ENCODE results near the gene PRKACA. TPM values are rescaled to one million over a fixed set of nuclear protein-coding genes. Genes with fewer than 3 reads are reported as not detected.

PRKACA gene
- total RNA-seq, 1 donor from 2014 or later: 78.4 TPM

DNA sequence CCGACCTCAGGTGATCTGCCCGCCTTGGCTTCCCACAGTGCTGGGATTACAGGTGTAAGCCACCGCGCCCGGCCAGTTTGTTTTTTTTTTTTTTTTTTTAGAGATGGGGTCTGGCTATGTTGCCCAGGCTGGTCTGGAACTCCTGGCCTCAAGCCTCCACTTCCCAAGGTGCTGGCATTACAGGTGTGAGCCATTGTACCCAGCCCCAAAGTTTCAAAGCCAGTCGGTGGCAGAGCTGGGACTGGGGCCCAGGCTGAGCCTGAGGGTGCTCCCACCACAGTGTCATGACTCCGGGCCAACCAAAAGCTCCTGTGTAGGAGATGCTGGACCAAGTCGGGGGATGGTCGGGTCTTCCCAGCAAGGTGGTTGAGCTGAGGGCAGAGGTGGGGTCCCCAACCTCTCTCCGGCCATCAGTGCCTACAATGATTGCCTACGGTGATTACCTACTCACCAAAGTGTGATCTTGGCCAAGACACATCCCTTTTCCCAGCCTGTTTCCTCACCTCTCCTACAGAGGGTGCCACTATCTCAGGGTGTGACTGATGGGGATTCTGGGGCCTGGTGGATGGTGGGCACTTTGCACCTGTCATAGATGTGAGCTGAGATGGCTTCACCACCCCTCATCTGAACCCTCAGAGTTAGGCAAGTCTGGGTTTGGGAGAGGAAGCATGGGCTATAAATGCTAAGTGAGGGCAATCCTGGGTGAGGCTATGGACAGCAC, 21.1 kb downstream of the PRKACA start:
- ATAC-seq (peak; percentile 45), DNase-seq (ENCODE audit: low spot score) (no peak)

DNA sequence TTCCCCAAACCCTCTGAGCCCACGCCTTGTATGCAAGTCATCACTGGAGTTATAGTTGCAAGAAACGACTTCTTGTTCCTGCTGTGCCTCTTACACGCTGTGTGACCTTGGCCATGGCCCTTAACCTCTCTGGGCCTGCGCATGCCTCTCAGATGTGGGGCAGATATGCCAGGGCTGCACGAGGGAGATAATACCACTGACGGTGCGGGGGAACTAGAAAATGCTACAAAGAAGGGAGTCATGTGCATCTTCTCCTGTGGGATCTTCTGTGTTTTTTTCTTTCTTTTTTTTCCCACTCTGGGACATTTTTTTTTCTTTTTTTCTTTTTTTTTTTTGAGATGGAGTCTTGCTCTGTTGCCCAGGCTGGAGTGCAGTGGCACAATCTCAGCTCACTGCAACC, 22.7 kb downstream of the PRKACA start:
- DNase-seq (ENCODE audit: low spot score) (no peak), ATAC-seq (no peak)

DNA sequence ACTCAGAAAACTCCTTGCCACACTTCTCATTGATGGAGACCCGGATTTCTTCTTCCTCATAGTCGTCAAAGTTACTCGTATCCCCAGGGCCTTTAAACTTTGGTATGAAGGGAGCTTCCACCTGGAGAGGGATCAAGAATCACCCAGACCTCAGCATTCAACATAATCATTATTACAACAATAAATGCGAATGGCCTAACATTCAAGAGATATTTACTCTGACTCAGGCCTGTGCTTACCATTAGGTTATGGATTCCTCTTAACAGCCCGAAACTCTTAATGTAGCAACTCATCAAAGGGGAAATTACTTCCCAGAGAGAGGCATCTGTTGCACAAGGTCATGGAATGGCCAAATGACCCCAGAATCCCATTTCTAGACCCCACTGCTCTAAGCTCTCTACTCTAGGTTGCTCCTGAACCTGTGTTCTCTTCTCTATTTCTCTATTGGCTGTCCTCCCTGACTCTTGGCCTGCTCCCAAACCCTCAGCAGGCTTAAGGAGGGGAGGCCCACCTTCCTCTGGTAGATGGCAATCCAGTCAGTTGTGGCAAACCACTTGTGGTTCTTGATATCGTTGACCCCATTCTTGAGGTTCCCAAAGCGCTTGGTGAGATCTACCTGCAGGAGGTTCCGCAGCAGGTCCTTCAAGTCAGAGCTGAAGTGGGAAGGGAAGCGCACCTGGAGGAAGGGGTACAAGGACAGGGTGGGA, 24.3 kb downstream of the PRKACA start:
- ATAC-seq (no peak), DNase-seq (ENCODE audit: low spot score) (no peak)

DNA sequence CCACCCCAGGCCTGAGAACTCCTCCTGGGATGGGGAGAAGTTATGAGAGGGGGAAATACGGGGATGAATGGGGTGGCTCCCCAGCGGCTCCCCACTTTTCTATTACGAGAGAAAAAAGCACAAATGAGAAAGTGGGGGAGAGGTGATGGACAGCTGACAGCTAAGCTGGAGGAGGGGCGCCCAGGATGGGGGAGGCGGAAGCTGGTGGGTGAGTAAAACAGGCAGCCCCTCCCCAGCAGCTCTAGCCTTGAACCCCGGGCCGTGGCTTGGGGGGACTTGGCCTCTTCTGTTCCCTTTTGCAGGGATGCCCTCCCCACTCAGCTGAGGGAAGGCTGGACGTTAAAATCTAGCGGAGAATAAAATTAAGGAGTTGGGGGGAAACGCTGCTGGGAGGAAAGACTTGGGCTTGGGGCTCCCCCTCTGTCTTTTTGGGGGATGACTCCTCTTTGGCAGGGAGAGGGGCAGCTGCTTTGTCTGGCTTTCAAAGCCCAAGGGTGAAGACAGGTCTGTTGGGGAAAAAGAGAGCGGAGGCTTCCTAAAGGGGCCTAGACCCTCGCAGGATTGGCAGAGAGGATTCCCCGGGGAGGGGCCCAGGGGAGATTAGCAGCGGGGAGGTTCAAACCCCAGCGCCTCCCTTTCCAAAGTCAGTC, 25.6 kb downstream of the PRKACA start:
- DNase-seq (ENCODE audit: low spot score): no peak
- no peak for ATAC-seq

DNA sequence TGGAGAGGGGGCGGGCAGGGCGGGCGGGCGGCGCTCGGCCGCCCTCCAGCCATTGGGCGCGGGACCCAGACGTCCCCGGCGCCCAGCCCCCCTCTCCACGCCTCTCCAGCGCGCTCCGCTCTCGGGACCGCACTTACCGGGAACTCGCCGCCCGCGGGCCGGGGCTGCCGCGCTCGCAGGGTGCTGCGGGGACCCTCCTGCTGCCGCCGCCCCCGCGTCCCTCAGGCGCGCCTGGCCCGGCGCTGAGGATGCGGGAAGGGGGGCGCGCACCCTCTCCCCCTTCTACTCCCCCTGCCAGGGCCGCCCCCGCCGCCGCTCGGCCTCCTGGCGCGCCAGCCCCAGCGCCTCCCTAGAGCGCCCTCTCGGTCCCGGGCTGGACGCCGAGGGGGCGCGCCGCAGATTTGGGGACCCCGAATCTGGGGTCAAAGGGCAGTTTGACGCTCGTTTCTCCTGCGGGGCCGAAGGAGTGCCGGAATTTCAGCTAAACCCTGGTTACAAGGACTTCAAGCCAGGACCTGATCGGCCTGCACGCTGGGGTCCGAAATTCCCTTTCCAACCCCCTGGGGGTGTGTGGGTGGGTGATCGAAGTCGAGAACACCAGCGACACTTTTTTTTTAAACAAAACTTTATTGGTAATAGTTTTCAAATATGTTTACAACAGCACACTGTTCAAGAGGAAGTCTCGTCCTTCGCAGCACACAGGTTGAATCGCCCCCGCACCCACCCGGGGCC, 26.3 kb downstream of the PRKACA start:
- ATAC-seq (peak; percentile 87), DNase-seq (ENCODE audit: low spot score) (peak; percentile 86)

DNA sequence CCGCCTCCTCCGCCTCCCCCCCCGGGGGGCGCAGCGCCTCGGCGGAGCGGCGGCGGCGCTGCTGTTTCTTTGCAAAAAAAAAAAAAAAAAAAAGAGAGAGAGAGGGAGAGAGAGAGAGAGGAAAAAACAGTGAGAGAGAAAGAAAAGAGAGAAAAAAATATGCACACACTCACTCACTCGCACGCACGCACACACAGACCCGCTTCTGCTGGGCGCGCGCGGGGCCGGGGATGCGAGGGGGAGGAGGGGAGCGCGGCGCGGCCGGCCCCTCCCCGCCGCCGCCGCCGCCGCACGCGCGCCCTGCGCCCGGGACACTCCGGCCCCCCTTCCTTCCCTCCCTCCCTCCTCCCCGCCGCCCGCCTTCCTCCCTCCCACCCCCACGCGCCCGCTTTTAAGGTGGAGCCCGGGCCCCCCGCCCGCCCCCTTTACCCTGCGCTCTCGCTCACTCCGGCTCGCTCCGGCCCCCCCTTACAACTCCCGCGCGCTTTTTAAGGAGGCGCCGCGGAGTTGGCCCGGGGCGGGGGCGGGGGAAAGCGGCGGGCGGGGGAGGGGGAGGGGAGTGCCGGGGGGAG, 27.0 kb downstream of the PRKACA start, which contains the start of gene SAMD1:
SAMD1 (minus strand) TSS at position 243 of the 572 bp plus-strand sequence.
- DNase-seq (ENCODE audit: low spot score): peak; percentile 90
- ATAC-seq: peak; percentile 72

DNA sequence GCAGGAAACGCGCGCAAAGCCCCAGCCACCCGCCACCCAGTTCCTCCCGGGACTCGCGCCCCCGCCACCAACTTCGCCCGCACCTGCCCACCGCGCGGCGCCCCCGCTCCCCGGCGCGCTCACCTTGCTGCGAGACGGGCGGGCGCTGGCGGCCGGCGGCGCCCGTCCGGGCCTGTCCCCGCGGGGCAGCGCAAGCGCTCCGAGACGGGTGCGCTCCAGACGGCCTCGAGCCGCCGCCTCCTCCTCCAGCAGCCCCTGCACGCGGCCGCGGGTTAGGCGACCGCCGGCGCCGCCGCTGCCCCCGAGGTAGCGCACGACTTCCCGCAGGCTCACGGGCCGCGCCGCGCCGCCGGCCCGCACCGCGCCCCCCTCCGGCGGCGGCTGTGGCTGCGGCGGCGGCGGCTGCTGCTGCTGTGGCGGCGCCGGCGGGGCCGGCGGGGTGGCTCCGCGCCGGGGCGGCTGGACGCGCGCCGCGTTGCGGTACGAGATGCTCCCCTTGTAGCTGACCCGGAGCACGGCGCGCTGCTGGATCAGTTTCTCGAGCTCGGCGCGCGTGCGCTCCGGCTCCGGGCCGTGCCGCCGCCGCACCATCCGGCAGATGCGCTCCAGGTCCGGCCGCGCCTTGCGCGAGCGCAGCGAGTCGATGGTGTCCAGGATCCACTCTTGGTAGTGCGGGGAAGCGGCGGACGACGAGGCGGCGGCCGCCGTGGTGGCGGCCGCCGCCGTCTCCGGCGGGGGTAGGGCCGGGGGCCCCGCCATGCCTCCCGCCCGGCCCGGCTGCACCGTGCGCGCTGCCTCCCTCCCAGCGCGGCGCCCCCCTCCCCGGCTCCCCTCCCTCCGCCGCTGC, 27.7 kb downstream of the PRKACA start:
- ATAC-seq (peak; percentile 16), DNase-seq (ENCODE audit: low spot score) (peak; percentile 62)

DNA sequence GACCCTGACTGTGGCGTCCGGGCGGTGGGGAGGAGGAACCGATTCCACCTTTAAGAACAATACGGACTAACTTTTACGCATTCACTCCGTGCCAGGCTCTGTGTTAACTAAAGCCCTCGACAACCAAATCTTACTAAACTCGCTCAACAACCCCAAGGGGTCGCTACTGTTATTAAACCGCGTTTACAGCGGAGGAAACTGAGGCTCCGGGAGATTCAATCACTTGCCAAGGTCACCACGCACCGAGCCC, 28.2 kb downstream of the PRKACA start:
- DNase-seq (ENCODE audit: low spot score): no peak
- no peak for ATAC-seq

DNA sequence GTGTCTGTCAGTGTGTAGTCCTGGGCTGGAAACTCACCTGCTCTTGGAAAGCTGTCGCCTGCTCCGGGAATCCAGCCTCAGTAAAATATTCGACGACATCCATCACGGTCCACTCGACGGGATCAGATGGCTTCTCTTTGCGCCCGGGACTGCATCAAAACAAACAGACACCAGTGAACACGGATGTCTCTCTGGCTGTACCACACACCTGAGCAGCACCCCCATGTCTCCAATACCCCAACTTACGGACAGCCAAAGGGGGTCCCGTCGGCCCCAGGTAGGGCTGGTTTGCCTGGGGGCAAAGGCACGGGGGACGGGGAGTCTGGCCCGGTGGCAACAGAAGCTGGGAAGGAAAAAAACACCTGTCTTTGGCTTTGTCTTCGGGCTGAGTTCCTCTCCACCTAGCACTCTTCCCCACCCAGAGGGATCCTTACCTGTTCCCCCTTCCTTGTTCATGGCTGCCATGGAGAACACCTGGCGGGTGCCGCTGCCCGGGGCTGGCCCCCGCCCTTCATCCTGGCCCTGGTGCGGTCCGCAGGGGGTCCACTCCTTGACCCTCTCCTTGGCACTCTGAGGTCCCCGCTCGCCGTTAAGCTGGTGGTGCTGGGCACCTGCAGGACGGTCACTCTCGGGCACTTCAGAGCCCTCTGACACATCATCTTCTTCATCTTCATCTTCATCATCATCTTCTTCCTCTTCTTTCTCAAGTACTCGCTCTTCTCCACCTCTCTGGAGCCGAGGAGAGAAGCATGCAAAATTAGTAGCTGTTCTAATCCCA, 28.7 kb downstream of the PRKACA start:
- no peak for DNase-seq (ENCODE audit: low spot score)
- no peak for ATAC-seq

DNA sequence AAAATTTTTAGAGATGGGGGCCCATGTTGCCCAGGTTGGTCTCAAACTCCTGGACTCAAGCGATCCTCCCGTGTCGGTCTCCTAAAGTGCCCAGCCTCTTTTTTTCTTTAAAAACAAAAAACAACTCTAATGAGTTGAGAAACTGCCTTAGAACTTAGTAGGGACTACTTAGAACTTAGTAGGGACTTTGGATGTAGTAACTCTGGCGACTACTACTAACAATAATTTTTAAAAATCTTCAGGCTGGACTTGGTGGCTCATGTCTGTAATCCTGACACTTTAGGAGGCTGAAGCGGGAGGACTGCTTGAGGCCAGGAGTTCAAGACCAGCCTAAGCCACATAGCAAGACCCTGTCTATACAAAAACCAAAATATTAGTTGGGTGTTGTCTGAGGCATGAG, 31.5 kb downstream of the PRKACA start:
- no peak for ATAC-seq
- no peak for DNase-seq (ENCODE audit: low spot score)

DNA sequence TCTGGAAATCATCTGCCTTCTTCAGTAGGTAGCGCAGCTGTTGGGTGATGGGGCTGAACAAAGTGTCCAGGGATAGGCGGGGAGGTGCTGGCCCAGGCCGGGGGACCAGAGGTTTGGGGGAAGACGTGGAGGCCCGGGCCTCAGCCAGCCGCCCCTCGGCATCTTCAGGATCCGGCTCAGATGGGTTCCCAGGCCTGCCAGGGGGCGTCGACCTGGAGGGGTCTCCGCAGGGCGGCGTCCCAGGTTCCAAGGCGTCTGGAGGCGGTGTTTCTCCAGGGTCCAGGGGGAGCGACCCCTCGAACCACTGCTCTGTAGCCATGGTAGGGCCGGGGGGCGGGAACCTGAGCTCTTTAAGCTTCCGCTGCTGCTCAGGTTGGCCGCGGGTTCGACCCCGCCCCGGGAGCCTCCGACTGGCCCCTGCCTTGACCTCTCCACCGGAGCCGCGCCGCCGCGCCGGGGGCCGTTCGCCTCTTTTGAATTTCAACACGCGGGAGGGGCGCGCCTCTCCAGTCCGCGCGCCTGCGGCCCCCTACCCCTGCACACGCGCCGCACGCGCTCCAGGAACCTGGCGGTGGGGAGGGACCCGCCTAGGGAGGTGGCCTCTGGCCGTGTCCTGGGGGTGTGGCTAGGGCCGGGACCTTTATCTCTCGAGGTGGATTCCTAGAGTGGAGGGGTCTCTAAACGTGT, 32.1 kb downstream of the PRKACA start, which contains the start of gene C19orf67:
C19orf67 (minus strand) TSS at position 475 of the 687 bp plus-strand sequence; CDS start at position 319, 156 bp downstream.
- DNase-seq (ENCODE audit: low spot score): no peak
- no peak for ATAC-seq

DNA sequence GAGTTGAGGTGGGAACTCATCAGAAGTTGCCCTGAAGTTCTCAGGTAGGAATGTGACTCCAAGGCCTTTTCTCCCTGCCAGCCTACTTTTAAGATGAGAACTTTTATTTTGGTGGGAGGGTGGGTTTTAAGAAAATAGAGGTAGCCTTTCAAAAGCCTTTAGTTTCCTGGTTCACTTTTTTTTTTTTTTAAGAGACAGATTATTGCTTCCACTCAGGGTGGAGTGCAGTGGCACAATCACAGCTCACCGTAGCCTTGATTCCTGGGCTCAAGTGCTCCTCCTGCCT, 34.9 kb downstream of the PRKACA start:
- ATAC-seq: no peak
- DNase-seq (ENCODE audit: low spot score): no peak

DNA sequence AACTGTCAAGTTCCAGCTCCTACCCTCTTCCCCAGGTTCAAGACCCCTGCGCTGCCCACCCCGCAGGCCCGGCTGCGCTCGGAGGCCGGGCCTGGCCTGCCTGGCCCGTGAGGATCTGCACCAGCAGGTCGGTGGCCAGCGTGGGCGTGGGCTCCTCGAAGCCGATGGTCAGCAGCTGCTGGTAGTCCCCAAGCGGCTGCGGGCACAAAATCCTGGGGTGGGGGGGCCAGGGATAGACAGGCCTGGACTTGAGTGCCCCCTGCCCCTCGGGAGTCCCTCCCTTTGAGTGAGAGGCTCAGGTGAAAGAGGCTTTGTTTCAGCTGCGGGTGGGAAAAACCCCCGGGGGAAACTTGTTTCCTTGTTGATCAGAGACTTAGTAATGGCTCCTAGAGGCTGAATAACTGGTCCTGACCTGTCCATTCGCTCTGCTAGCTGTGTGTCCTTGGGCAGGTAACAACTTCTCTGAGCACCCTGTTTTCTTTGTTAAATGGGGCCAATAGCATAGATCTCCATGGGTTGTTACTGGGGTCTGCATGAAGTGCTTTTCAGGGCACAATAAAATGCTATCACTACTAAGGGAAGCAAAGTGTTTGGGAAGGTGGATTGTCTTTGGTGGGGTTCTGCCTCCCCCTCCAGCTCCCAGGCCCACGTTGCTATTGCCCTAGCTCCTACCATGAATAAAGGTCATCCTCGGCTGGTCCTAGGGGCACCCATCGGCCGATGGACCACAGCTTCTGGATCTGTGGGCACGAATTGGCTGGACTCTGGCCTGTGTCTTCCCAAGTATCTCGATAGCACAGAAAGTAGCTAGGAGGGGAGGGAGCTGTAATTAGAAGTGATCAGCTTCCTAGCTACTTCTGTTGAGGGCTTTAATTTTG, 35.5 kb downstream of the PRKACA start:
- DNase-seq (ENCODE audit: low spot score): no peak

DNA sequence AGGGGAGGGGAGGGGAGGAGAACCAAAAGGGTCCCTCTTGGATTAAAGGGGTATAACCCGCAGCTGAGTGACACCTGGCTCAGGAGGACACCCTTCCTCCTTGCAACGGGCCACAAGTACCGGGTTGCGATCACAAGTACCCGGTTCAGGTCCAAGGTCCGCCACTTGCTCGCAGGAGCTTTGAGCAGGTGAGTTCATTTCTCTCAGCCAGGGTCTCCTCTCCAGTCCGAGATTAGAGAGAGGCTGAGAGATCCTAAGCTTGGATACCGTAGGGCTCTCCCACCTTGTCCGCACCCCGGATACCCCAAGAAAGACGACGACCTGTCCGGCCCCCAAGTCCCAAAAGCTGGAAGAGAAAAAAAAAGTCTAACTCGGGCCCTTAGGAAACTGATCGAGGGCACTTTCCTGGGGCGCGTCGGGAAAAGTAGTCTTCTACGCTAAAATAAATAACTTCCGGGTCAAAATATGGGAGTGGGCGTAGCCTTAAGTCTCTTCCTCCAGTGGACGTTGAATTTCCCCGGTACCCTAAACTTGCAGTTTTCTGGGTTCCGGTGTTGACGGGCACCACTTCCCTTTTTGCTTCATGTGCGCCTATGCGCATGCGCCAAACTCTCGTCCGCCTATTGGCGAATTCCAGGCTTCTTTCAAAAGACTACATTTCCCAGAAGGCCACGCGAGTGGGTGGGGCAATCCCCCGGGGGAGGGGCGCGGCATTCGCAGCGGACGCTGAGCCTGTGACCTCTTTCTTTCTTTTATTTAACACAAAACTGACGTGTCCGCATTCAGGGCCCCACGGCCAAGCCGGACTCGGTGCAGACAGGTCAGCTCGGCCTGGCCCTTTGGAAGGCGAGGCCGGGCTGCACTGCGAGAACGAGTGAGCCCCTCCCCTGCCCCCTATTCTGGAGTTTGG, 36.4 kb downstream of the PRKACA start:
- peak; percentile 100 for DNase-seq (ENCODE audit: low spot score)
- peak; percentile 92 for ATAC-seq

More for the DNA sequence above, 35.5 kb downstream of the PRKACA start:
- peak; percentile 11 for ATAC-seq

DNA sequence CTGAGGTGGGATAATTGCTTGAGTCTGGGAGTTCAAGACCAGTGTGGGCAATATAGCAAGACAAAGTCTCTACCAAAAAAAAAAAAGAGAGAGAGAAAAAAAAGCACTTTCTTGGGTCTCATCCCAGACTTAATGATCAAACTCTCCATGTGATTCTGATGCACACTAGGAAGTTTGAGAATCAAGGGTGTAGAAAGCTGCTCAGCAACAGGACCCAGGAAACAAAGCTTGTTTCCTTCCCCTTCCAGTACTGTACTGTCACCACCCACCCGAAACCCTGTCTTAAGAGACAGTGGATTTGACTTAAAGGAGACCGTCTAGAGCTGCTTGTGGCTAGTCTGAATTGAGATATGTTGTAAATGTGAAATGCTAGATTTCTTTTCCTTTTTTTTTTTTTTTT, 39.2 kb downstream of the PRKACA start:
- no peak for ATAC-seq
- DNase-seq (ENCODE audit: low spot score): no peak

DNA sequence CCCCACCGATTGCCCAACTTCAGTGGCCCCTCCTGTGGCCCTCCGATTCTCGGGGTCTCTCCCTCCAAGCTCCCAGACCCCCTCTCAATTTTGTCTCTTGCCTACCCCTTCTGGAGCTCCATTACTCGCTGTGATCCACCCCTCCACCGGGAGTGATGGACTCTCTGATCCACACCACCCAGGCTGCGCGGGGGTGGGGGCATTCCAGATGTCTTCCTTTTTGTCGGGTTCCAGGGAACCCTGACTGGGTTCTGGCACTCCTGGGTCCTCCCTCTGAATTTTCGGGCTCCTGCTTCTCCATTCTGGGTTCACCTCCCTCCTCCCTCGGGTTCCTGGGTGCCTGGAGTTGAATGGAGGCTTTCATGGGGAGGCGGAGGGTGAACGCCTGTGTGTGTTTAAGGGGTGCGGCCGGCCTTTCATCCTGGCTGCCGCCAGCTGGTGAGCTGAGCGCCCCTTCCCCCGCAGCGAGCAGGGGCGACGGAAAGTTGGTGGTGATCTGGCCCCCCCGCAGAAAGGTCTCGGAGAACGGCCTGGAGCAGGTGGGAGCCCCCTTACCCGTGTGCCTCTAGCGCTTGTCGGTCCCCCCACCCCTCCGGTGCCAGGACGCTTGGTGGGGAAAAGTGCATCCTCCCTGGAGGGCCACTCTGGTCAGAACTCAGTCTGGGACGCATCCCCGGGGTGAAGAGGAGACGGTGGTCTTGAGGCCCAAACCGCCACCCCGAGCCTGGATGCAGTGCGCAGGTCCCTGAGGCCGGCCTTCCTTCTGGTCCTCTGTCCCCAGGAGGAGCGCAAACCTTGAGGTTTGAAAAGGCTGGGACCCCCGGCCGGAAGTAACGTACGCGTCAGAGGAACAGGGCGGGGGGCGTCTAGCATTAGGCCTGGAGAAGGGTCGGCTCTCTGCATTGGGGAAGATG, 43.4 kb downstream of the PRKACA start:
- DNase-seq (ENCODE audit: low spot score) (no peak), ATAC-seq (no peak)
